ENCODE results near the gene ZNF185. TPM values are rescaled to one million over a fixed set of nuclear protein-coding genes. Genes with fewer than 3 reads are reported as not detected.

Gene ZNF185
- total RNA-seq, 1 experiment from 2014 or later: 11.3 TPM

- no CpG with 5 or more reads among the region's 22 CpGs for WGBS (ENCODE audit: extremely low coverage, insufficient read length, low lambda C conversion rate)
- Histone ChIP-seq H3K23me2 (ENCODE audit: insufficient read length, low read depth, low read length, poor library complexity, severe bottlenecking) (peaks cover 5% of the 10 kb centered on the region), H3K4ac (ENCODE audit: low read depth, low read length) (no peak overlapping the region), H3K9me3 (ENCODE audit: control insufficient read depth, low read depth, low read length) (peaks cover 41% of the 10 kb centered on the region), H4K8ac (replicated peaks; ENCODE audit: insufficient read length, low read depth, low read length) (no peak overlapping the region), H3K18ac (ENCODE audit: insufficient read length, low read depth, low read length) (no peak overlapping the region), H3K4me1 (ENCODE audit: insufficient read depth, low read length) (no peaks in the 10 kb centered on the region; the same call in 1 of the 2 replicates), H2BK5ac (ENCODE audit: insufficient read length, low read length) (no peak overlapping the region), H2BK15ac (ENCODE audit: low read depth, low read length) (no peak overlapping the region), H4K20me1 (ENCODE audit: control insufficient read depth, insufficient read depth, insufficient read length) (no peaks in the 10 kb centered on the region), H3K9ac (ENCODE audit: extremely low read depth, insufficient read length, low read length) (no peak overlapping the region), H3K4me2 (ENCODE audit: insufficient read depth, insufficient read length, low read length) (no peak overlapping the region), H4K91ac (ENCODE audit: insufficient read length, low read depth, low read length) (no peak overlapping the region), H3K79me2 (ENCODE audit: insufficient read depth, low read length) (no peaks in the 10 kb centered on the region), H3K56ac (ENCODE audit: insufficient read length, low read depth, low read length) (no peak overlapping the region), H2AFZ (ENCODE audit: low read length) (no peak overlapping the region), H4K5ac (ENCODE audit: insufficient read length, low read depth, low read length) (no peak overlapping the region), H2AK5ac (ENCODE audit: insufficient read length, low read length) (no peak overlapping the region), H3K79me1 (ENCODE audit: insufficient read depth, low read depth, low read length, poor library complexity, severe bottlenecking) (no peaks in the 10 kb centered on the region), H3K14ac (ENCODE audit: insufficient read depth, low read length) (no peak overlapping the region), H3T11ph (ENCODE audit: low read length) (no peak overlapping the region), H3K27ac (ENCODE audit: insufficient read length, low read depth, low read length) (no peak overlapping the region), H3K27me3 (ENCODE audit: insufficient read depth, low read length) (no peaks in the 10 kb centered on the region; the same call in 1 of the 2 replicates), H2BK20ac (ENCODE audit: low read depth, low read length, poor library complexity, severe bottlenecking) (no peak overlapping the region), H2BK12ac (ENCODE audit: insufficient read length, low read depth, low read length) (no peak overlapping the region), H3K23ac (ENCODE audit: insufficient read length, low read depth, low read length) (no peak overlapping the region), H2BK120ac (ENCODE audit: low read depth, low read length, poor library complexity, severe bottlenecking) (no peak overlapping the region)
- Mint-ChIP-seq H3K4me1 (peaks cover 52 to 68% of the 10 kb centered on the region in 2 experiments), H3K27ac (peak overlapping the region in 2 of 3 experiments; percentile 49 to 82; a peak in 2 of 7 replicates), H3K36me3 (ENCODE audit: insufficient read depth in 1 of 3, low read depth in 3 of 3) (peaks cover 5 to 19% (median 10%) of the 10 kb centered on the region in 3 experiments; a peak in 6 of 7 replicates), H3K27me3 (ENCODE audit: low read depth) (peaks cover 45% of the 10 kb centered on the region), H3K4me3 (no peak overlapping the region; a peak in 1 of 5 replicates), H3K9me3 (peaks cover 75 to 80% of the 10 kb centered on the region in 2 experiments)
- peak; percentile 54 for DNase-seq
- TF ChIP-seq CTCF (conservative IDR thresholded peaks at IDR 0.05): no peak
Observed at GRCh38 chrX:152892999-152893891, 4.6 kb upstream of the ZNF185 start.

Measured in H9 (cell line).